ENCODE results near the gene DIP2C.

- TF ChIP-seq CTCF (IDR thresholded peaks at IDR 0.05) (no peak), POLR2AphosphoS5 (IDR thresholded peaks at IDR 0.05; ENCODE audit: insufficient read depth in 1 of 2, low read depth in 1 of 2) (no peak)
Measured at GRCh38 chr10:485776-486175, 203.7 kb downstream of the DIP2C start.
